LNCAP (cell line): ENCODE data around the gene ITPK1.

ENCODE experiments used
- CTCF ChIP-seq: fragments of 450-650 bp; IDR thresholded peaks from 2 replicates; pipeline ENCODE4 v1.5.1; 2017; ENCODE audit warnings: mild to moderate bottlenecking

Gene ITPK1

GRCh38 chr14:92931681-92932447 lies 183.9 kb downstream of the ITPK1 start:
- no peak for TF ChIP-seq CTCF

- TF ChIP-seq CTCF = no peak
These were observed 184.8 kb downstream of the ITPK1 start for GRCh38 chr14:92930737-92931602.

- TF ChIP-seq CTCF = no peak
These were observed 185.8 kb downstream of the ITPK1 start for GRCh38 chr14:92929689-92930608.

- no peak for TF ChIP-seq CTCF
These were observed 186.6 kb downstream of the ITPK1 start for GRCh38 chr14:92928961-92929688.

GRCh38 chr14:92928258-92928629 lies 187.5 kb downstream of the ITPK1 start:
- TF ChIP-seq CTCF = no peak

- no peak for TF ChIP-seq CTCF
These were observed 188.1 kb downstream of the ITPK1 start for GRCh38 chr14:92927349-92928257.
